Activated CD8-positive, alpha-beta memory T cell treated with anti-CD3 and anti-CD28 coated beads for 36 hours (primary cell): Measurements from ENCODE around the gene PHACTR1. TPM values are rescaled to one million over a fixed set of nuclear protein-coding genes. Genes with fewer than 3 reads are reported as not detected.
"Not testable (repeated sequence)": the region's sequence is repeated elsewhere in the genome, so short reads cannot be mapped to it uniquely, and the experiment has no call there.

Experiments used
- CTCF ChIA-PET: fragments of 350-600 bp; sonication (Branson Sonifier 250); formaldehyde crosslinking; loops from one replicate; lab custom pipeline; 2021; ENCODE audit warnings: antibody characterized with exemption; lab: Charles Lee
- POLR2A ChIA-PET: fragments of 350-600 bp; sonication (Branson Sonifier 250); formaldehyde crosslinking; loops from one replicate; lab custom pipeline; 2021; ENCODE audit warnings: antibody characterized with exemption; lab: Charles Lee
- total RNA-seq, 2 experiments: library from RNA; stranded (reverse); gene quantifications; one replicate each; pipeline ENCODE4 v1.2.3, GENCODE V29; 2021

Gene PHACTR1
- total RNA-seq, 2 experiments from 2014 or later: 0.02 TPM; not detected in 1

GRCh38 chr6:13228264-13229204 lies 512.0 kb downstream of the PHACTR1 start:
- CTCF ChIA-PET: no interaction called here

GRCh38 chr6:13229205-13230085 lies 512.9 kb downstream of the PHACTR1 start:
- ChIA-PET CTCF (no interaction called here), POLR2A (no interaction called here)

More at GRCh38 chr6:13228264-13229204, 512.0 kb downstream of the PHACTR1 start:
- POLR2A ChIA-PET: no interaction called here

DNA sequence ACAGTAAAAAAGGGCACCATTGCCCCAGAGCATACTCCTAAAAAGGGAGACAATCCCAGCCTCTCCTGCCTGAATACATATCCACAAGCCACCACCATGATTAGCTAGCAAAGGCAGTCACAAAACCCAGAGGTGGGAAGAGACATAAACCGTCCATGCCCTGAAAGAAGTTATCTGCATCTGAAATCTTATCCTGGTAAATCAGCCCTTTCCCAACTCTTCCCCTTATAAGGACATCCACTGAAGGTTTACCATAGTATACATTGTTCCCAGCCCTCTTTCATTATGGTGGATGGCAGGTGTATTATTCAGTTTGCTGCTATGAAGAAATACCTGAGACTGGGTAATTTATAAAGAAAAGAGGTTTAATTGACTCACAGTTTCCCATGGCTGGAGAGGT lies 516.5 kb downstream of the PHACTR1 start:
- POLR2A ChIA-PET: no interaction called here
- CTCF ChIA-PET: no interaction called here

GRCh38 chr6:13234130-13234529 lies 517.6 kb downstream of the PHACTR1 start:
- ChIA-PET CTCF (no interaction called here), POLR2A (interaction anchor here (0.6 kb wide), 1 partner anchor 210 kb away, joined by 4 read pairs; no protein-coding TSS in a partner anchor)

DNA sequence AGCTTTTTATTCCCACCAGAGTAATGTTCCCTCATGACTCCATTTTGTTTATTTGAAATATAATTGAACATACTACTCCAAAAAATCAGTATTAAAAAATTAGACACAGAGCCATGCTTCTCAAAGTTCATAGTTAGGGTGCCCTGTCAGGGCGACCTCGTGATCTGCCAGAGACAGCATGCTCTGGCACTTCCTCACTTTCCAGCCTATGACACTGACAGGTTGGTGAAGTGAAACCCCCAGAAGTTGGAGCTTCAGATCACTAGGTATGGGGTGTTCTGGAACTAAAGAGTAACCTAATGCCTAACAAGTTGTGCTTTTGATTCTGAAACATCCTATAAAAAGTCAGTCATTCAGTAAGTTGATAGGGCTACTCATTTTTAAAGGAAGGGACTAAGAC lies 518.8 kb downstream of the PHACTR1 start:
- CTCF ChIA-PET: no interaction called here
- POLR2A ChIA-PET: no interaction called here

DNA sequence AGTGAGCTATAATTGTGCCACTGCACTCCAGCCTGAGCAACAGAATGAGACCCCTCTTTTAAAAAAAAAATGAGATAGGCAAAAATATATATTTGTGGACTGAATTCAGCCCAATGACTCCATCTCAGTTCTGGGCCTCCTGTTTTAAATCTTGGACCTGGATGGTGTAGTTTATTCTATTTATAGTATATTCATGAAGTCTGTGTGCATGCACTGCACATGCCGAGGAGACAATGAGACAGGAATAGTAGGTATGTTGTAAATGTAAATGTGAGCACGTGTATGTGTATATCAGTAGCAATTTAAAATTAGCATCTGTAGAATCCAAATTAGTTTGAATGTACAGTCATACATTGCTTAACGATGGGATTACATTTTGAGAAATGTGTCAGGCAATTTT lies 520.8 kb downstream of the PHACTR1 start:
- POLR2A ChIA-PET: no interaction called here
- CTCF ChIA-PET: no interaction called here

DNA sequence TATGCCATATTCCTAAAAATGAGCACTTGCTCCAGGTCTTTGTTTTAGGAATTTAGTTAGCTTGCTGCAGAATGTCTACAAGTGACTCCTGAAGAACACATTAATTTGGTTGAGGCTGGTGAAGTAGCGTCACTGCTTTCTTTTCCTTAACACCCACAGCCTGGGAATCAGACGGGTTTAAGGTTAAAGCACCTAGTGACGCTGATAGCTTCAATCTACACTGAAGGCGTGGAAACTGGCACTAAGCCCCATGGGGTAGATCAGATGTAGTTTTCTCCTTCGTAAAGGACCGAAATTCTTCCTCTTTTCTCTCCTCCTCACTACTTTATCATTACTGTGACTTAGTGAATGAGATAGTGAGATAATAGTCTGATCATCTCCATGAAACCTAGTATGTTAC lies 521.5 kb downstream of the PHACTR1 start:
- CTCF ChIA-PET: interaction anchor here (0.6 kb wide), 1 partner anchor 44 kb away, joined by 3 read pairs; no protein-coding TSS in a partner anchor
- POLR2A ChIA-PET: no interaction called here

DNA sequence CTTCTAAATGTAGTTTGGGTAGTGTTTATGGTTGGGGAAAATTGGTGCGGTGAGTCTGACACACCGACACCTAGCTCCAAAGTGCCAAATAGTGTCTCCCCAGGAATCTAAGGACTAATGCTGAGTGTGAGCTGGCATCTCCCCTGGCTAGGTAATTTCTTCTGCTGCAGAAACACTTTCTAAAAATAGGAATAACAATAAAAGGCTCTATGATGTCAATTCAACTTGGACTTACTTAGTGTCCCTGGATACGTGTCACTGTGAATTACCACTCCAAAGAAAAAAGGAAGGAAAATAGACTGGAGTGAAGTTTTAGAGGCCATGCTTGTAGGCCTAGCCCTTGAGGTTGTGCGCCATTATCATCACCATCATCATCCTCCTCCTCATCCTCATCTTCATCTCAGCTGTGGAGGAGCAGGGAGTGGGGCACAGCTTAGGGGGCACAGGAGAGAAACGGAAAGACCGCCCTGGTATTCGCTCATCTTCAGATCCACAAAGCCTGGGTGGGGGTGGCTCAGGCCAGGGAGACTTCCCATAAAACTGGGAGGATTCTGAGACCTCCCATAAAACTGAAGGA lies 522.2 kb downstream of the PHACTR1 start:
- POLR2A ChIA-PET: no interaction called here
- CTCF ChIA-PET: no interaction called here

GRCh38 chr6:13239530-13240455 lies 523.2 kb downstream of the PHACTR1 start:
- POLR2A ChIA-PET: no interaction called here
- CTCF ChIA-PET: no interaction called here

GRCh38 chr6:13241364-13241763 lies 524.8 kb downstream of the PHACTR1 start:
- ChIA-PET CTCF (no interaction called here), POLR2A (no interaction called here)

DNA sequence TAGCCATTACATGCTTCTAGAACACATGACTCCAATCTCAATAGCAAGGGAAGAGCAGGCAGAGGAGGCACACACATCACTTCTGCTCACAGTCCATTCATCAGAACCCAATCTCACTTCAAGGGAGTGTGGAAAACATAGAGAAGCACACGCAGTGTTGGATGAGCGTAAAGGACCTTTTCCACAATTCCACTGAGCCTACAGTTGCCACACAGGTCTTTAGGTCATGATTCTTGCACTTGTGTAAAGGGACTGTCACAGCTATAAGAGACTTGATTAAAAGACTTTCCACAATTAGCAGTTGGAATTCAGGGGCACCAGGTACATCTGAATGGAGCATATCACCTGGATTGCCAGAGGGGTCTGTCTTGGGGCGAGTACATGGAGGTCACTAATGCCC lies 525.6 kb downstream of the PHACTR1 start:
- CTCF ChIA-PET: no interaction called here
- POLR2A ChIA-PET: no interaction called here

DNA sequence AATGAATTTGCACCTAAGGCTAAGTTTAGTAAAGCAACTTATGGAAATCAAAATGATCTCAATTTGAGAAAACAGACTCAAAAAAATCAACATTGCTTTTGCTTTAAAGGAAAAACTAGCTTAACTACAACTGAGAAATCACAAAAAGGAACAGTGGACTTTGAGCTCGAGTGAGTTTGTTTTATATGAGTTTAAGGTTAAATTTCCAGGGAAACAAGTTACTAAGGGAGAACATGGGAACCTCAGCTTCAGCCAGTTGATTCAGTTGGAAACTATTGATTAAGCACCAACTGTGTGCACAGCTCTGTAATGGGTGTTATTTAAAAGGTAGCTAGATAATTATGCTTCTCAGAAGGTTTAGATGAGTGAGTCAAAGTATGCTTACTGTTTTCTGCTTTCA lies 526.0 kb downstream of the PHACTR1 start:
- ChIA-PET CTCF (no interaction called here), POLR2A (no interaction called here)

DNA sequence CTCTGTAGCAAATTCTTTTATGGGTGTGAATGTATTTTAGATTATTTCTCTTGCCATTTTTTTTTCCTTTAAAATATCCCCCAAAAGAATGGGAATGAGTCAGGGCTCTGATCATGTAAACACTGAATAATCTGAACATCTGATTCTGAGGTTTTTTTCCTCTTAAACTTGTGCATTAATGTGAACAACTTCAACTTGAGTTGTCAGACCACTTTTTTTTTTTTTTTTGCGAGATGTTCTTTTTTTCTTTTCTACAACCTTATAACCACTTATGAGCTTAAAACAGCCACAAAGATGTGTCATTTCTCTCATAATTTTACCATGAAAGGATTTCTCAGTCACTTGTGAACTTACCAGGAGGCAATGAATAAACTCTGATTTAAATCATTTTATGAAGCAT lies 526.5 kb downstream of the PHACTR1 start:
- ChIA-PET POLR2A (no interaction called here), CTCF (no interaction called here)

- CTCF ChIA-PET, POLR2A ChIA-PET: not testable (repeated sequence)
Measured at GRCh38 chr6:13243745-13244144, 527.2 kb downstream of the PHACTR1 start.

DNA sequence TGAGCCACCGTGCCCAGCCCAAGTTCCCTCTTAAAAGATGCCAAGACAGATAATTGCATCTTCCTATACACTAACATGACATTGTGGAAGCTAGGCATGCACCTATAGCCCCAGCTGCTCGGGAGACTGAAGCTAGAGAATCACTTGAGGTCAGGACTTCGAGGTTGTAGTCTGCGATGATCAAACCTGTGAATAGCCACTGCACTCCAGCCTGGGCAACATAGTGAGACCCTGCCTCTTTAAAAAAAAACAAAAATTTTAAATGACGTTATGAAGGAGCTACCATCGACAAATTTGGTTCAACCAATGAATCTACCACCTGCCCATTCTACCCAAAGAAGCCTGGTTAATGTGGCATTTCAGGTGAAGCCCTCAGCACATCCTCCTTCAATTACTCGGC lies 531.1 kb downstream of the PHACTR1 start:
- POLR2A ChIA-PET: no interaction called here
- CTCF ChIA-PET: no interaction called here

GRCh38 chr6:13248053-13248452 lies 531.5 kb downstream of the PHACTR1 start:
- ChIA-PET CTCF (no interaction called here), POLR2A (no interaction called here)

DNA sequence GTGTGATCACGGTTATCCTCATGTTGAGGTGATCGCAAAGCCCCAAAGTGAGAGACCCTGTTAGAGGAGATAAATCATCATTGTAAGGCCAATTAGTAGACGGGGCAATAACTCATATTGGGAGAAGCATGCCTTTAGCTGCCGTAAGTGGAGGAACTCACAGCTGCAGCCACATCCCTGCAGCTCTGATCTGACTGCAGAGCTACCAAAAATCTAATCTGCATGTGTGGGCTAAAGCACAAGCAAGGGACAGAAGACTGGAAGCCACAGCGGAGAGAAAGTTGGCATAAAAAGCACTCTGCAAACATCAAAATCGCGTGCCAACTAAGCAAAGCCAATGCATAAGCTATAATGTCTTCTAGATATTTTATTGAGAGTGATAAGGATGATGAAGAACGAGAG lies 532.0 kb downstream of the PHACTR1 start:
- POLR2A ChIA-PET: no interaction called here

DNA sequence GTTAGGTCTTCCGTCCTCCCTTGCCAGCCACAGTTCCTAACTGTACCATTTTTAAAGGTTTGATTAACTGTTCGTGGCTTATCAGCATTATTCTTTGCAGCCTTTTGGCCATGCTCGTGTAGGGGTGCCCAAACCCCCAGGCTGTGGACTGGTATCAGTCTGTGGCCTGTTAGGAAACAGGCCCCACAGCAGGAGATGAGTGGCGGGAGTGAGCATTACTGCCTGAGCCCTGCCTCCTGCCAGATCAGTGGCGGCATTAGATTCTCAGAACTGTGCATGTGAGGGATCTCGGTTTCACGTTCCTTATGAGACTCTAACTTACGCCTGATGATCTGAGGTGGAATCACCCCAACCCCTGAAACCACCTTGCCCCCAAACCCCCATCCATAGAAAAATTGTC lies 532.4 kb downstream of the PHACTR1 start:
- CTCF ChIA-PET: no interaction called here

More for the DNA sequence above, 532.0 kb downstream of the PHACTR1 start:
- CTCF ChIA-PET: no interaction called here

DNA sequence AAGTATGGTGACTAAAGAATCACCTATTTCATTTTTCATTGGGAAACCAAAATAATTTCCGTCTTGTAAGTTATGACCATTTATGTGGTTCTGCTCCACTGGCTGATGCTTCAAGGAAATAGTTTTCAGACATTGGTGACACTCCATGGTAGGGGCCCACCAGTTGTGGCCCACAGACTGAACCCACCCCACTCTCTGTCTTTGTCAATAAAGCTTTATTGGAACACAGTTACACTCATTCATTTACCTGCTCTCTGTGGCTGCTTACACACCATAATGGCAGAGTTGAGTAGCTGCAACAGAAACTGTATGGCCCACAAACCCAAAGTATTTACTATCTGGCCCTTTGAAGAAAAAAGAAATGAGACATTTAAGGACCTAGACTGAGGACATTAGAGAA lies 533.2 kb downstream of the PHACTR1 start:
- CTCF ChIA-PET: no interaction called here

More for the DNA sequence above, 532.4 kb downstream of the PHACTR1 start:
- POLR2A ChIA-PET: no interaction called here

More for the DNA sequence above, 533.2 kb downstream of the PHACTR1 start:
- POLR2A ChIA-PET: no interaction called here
